ENCODE results near the gene CFAP65.

CFAP65 gene

DNA sequence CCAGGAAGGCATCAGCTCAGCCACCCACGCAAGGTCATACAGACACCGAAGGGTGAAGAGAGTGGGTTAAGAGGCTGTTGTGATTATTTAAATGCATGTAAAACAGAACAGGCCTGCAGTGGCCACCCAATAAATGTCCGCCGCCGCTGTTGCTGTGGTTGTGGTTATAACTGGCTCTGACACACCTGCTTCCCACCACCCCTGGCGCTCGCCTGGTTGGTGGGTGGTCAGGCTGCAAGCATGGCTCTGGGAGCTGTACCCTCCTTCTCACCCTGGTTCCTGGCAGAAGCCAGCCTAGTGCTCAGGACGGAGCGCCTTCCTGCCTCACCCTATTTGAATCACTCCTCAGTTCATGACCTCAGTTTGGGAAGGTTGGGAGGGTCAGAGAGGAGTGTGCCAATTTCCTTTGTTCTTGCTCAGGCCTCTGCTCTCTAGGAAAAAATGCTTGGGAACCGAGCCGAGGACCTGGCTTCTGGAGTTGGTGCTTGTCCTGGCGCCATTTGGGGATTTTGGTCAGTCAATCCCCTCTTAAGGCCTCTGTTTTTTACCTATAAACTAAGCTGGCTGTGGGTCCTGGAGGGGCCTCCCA, 42.8 kb downstream of the CFAP65 start:
- Histone ChIP-seq H3K4me3 (ENCODE audit: low read length in 2 of 2) (no peak overlapping the region), H3K9me3 (ENCODE audit: control insufficient read depth in 2 of 2, low read length in 2 of 2) (no peaks in the 10 kb centered on the region), H3K36me3 (ENCODE audit: control insufficient read depth in 2 of 2, insufficient read depth in 2 of 2, low read length in 2 of 2) (no peaks in the 10 kb centered on the region), H3K9ac (ENCODE audit: low read length in 2 of 2) (no peak overlapping the region), H3K27me3 (ENCODE audit: control insufficient read depth in 1 of 2, insufficient read depth in 2 of 2, low read length in 2 of 2) (peaks cover 68 to 72% of the 10 kb centered on the region in 2 donors), H3K4me1 (ENCODE audit: control insufficient read depth, insufficient read depth, low read length) (peaks cover 34% of the 10 kb centered on the region), H3K27ac (ENCODE audit: low read length) (no peak overlapping the region)

DNA sequence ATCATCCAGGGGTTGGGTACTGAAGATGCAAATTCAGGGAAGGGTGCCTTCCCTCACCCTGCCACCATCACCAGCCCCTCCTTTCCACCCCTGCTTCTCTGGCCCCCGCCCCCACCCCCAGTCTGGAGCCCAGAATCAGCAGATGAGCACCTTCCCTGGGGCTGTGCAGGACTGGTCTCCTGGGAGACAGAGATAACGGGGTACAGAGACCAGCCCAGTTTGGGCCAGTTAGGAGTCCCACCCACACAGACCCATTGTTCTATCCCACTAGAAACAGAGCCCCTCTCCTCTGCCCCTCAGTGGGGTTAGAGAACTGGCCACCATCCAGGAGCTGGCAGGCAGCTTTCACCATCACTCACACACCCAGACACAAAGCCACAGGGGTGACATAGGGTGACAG, 43.6 kb downstream of the CFAP65 start:
- Histone ChIP-seq H3K4me3 (ENCODE audit: low read length in 2 of 2) (no peak overlapping the region), H3K4me1 (ENCODE audit: control insufficient read depth, insufficient read depth, low read length) (peaks cover 37% of the 10 kb centered on the region), H3K36me3 (ENCODE audit: control insufficient read depth in 2 of 2, insufficient read depth in 2 of 2, low read length in 2 of 2) (no peaks in the 10 kb centered on the region), H3K9me3 (ENCODE audit: control insufficient read depth in 2 of 2, low read length in 2 of 2) (no peaks in the 10 kb centered on the region), H3K9ac (ENCODE audit: low read length in 2 of 2) (no peak overlapping the region), H3K27me3 (ENCODE audit: control insufficient read depth in 1 of 2, insufficient read depth in 2 of 2, low read length in 2 of 2) (peaks cover 68 to 73% of the 10 kb centered on the region in 2 donors), H3K27ac (ENCODE audit: low read length) (no peak overlapping the region)

DNA sequence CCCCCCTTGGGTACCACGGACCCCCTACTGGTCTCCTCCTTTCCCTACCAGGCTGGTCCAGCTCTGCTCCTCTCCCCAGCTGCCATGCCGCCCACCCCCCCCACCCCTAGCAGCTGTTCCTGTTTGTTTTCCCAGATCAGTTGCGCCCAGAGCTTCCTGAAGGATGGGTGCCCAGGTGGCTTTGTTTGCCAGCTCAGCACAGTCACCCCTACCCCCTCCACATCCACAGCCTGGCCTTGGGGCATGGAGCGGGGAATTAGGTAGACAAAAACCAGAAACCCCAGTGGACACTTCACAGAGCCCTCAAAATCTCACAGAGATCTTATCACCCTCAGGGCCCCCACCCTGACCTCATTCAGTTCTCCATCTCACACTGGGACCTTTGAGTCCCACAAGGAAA, 44.4 kb downstream of the CFAP65 start:
- no peak overlapping the region for H3K27ac ChIP-seq (ENCODE audit: low read length)
- peaks cover 30% of the 10 kb centered on the region for H3K4me1 ChIP-seq (ENCODE audit: control insufficient read depth, insufficient read depth, low read length)
- no peaks in the 10 kb centered on the region for H3K36me3 ChIP-seq (ENCODE audit: control insufficient read depth in 2 of 2, insufficient read depth in 2 of 2, low read length in 2 of 2)
- no peak overlapping the region for H3K4me3 ChIP-seq (ENCODE audit: low read length in 2 of 2)
- peaks cover 68 to 73% of the 10 kb centered on the region in 2 donors for H3K27me3 ChIP-seq (ENCODE audit: control insufficient read depth in 1 of 2, insufficient read depth in 2 of 2, low read length in 2 of 2)
- H3K9ac ChIP-seq (ENCODE audit: low read length in 2 of 2), result no peak overlapping the region
- no peaks in the 10 kb centered on the region for H3K9me3 ChIP-seq (ENCODE audit: control insufficient read depth in 2 of 2, low read length in 2 of 2)

DNA sequence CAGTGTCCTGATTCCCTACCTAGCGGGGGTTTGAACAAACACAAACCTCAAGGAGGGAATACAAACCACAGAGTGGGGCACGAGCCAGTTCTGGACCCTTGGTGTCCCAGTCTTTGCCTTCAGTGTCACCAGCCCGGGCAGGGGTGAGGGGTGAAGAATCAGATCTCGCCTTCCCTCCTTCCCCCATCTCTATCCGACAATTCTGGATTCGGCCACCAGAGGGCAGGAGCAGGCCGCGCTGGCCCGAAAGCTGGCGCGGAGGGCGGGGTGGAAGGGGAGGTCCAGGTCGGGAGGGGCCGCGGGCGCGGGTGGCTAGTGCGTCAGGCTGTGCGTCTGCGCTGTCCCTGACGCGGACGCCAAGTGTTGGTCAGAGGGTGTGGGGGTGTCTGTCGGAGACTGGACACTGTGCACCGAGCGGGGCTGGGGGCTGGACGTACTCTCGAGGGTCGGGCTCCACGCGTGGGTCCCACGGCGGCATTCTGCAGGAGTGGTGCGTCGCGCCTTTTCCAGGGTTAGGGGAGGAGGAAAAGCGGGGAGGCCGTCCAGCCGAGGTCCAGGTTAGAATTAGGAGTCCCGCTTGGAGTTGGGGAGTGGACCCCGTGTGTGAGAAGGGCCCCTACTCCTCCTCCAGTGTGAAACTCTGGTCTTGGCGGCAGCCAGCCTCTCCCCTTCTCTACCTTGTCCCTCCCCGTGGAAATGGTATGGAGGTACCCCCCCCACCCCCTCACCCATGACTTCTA, 45.2 kb downstream of the CFAP65 start:
- H3K4me3 ChIP-seq (ENCODE audit: low read length in 2 of 2), result peak overlapping the region; percentile 65 to 69
- peak overlapping the region in 1 of 2 donors; percentile 21 for H3K9ac ChIP-seq (ENCODE audit: low read length in 2 of 2)
- H3K27ac ChIP-seq (ENCODE audit: low read length), result no peak overlapping the region
- no peaks in the 10 kb centered on the region for H3K9me3 ChIP-seq (ENCODE audit: control insufficient read depth in 2 of 2, low read length in 2 of 2)
- no peaks in the 10 kb centered on the region for H3K36me3 ChIP-seq (ENCODE audit: control insufficient read depth in 2 of 2, insufficient read depth in 2 of 2, low read length in 2 of 2)
- H3K27me3 ChIP-seq (ENCODE audit: control insufficient read depth in 1 of 2, insufficient read depth in 2 of 2, low read length in 2 of 2), result peaks cover 68 to 75% of the 10 kb centered on the region in 2 donors
- H3K4me1 ChIP-seq (ENCODE audit: control insufficient read depth, insufficient read depth, low read length), result peaks cover 24% of the 10 kb centered on the region

DNA sequence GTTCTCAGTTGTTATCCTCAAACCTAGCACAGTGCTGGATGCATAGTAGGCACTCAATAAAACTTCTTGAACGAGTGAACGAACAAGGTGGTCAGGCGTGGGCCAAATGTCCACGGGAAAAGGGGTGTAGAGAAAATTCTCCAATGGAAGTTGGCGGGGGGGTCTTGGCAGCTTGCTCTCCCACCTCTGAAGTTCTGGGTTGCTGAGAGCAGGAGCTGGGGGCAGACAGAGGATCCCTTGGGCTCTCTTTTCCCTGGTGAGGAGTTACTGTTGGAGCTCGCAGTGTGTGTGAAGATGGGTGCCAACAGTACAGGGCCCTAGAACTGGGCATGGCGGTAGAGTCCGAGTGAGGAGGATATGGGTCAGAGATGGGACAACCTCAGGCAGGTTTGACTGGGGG, 45.8 kb downstream of the CFAP65 start:
- Histone ChIP-seq H3K36me3 (ENCODE audit: control insufficient read depth in 2 of 2, insufficient read depth in 2 of 2, low read length in 2 of 2) (no peaks in the 10 kb centered on the region), H3K9me3 (ENCODE audit: control insufficient read depth in 2 of 2, low read length in 2 of 2) (no peaks in the 10 kb centered on the region), H3K27me3 (ENCODE audit: control insufficient read depth in 1 of 2, insufficient read depth in 2 of 2, low read length in 2 of 2) (peaks cover 68 to 75% of the 10 kb centered on the region in 2 donors), H3K4me3 (ENCODE audit: low read length in 2 of 2) (peak overlapping the region; percentile 65 to 69), H3K4me1 (ENCODE audit: control insufficient read depth, insufficient read depth, low read length) (peaks cover 24% of the 10 kb centered on the region), H3K27ac (ENCODE audit: low read length) (no peak overlapping the region), H3K9ac (ENCODE audit: low read length in 2 of 2) (no peak overlapping the region)

DNA sequence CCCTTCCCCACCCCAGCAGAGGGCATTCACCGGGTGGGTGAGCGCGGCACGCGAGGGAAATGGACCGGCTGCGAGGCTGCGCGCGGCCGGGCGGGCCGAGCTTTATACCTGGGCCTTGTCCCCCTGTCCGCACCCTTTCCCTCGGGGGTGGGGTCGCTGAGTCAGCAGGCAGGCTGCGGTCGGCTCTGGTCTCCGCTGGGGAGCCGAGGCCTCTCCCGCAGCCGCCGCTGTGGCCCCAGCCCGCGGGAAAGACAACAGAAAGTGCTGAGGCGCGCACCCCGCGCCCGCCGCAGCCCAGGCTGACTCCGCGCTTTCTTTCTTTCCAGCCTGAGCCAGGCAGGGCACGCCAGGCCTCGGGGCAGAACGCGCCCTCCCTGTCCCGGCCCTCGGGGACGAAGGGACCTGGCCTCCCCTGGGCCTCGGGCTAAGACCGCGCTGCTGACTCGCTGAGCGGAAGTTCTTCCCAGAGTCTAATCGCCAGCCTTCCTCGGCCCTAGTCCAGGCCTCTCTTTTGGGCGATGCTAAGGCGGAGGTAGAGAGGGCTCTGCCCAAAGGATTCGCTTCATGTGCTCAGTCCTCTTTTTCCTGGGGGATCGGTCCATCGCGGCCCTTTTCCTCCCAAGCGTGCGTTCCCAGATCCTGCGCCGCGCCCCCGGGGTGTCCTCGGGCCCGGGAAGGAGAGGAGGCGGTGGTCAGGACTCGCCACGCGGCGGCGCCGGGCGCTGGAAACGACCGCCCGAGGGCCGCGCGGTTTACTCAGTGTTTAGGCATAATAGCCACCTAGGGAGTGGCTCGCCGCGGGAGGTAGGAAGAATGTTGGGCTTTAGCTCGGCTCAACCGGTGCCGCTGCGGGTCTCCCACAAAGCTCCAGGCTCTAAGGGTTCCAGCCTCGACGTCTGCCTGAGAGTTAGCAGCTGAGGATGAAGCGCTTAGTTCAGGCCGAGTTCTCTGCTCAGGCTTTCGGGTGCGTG, 47.7 kb downstream of the CFAP65 start, which contains the start of gene CRYBA2:
Gene CRYBA2 (minus strand): TSS at position 78 of the 971 bp plus-strand sequence. CDS start 246 bp downstream, outside the sequence.
- Histone ChIP-seq H3K27ac (ENCODE audit: low read length) (no peak within 1 kb of the TSS), H3K9me3 (ENCODE audit: control insufficient read depth in 2 of 2, low read length in 2 of 2) (no peaks in the 10 kb centered on the region), H3K27me3 (ENCODE audit: control insufficient read depth in 1 of 2, insufficient read depth in 2 of 2, low read length in 2 of 2) (peaks cover 77 to 78% of the 10 kb centered on the region in 2 donors), H3K36me3 (ENCODE audit: control insufficient read depth in 2 of 2, insufficient read depth in 2 of 2, low read length in 2 of 2) (no peaks in the 10 kb centered on the region), H3K9ac (ENCODE audit: low read length in 2 of 2) (peak within 1 kb of the TSS in 1 of 2 donors; percentile 9), H3K4me1 (ENCODE audit: control insufficient read depth, insufficient read depth, low read length) (peaks cover 24% of the 10 kb centered on the region), H3K4me3 (ENCODE audit: low read length in 2 of 2) (peak within 1 kb of the TSS; percentile 40 to 69)

DNA sequence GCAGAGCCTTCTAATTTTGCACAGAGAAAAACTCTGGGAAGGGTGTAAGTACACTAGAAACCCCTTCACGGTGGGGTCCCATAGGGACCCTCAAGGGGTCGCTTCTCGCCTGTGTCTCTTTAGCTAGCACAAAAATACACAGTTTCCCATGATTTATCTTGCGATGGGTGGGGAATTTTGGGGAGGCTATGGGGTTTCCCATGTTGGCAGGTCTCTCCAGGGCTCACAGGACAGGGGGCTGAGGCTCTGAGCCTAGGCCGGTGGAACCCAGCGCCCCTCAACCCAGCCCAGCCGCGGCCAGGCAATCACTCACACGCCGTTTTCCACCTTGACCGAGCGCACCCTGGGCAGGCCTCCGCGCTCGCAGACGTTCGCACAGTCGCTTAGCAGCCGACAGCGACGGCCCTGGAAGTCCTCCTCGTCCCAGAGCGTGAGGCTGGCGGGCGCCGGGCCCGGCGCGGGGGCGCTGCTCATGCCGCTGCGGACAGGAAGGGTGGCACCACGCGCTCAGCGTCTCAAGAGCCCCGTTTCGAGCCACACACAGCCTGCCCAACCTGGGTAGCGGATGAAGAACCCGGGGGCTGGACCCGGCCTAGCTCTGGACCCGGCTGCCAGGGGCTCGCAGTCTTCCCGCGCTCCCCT, 48.5 kb downstream of the CFAP65 start:
- no peaks in the 10 kb centered on the region for H3K36me3 ChIP-seq (ENCODE audit: control insufficient read depth in 2 of 2, insufficient read depth in 2 of 2, low read length in 2 of 2)
- no peak overlapping the region for H3K9ac ChIP-seq (ENCODE audit: low read length in 2 of 2)
- peaks cover 24% of the 10 kb centered on the region for H3K4me1 ChIP-seq (ENCODE audit: control insufficient read depth, insufficient read depth, low read length)
- H3K4me3 ChIP-seq (ENCODE audit: low read length in 2 of 2), result peak overlapping the region; percentile 40 to 69
- H3K9me3 ChIP-seq (ENCODE audit: control insufficient read depth in 2 of 2, low read length in 2 of 2), result no peaks in the 10 kb centered on the region
- no peak overlapping the region for H3K27ac ChIP-seq (ENCODE audit: low read length)
- peaks cover 82 to 84% of the 10 kb centered on the region in 2 donors for H3K27me3 ChIP-seq (ENCODE audit: control insufficient read depth in 1 of 2, insufficient read depth in 2 of 2, low read length in 2 of 2)

DNA sequence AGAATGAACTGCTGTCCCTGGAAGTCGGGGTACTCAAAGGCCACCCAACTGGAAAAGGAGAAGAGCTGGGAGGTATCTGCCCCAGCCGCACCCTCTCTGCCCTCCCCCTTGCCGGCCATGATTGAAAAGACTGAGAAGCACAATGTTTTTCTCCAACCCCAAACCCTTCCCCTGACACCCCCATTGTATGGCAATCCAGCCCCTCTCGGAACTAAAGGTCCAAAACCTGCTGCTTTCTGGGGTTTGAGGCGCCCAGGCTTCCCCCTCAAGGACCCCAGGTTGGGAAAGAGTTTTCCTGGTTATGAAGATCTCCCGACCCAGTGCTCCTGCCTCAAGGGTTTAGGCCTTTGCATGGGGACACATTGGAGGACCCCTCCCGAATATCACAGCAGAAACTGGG, 49.1 kb downstream of the CFAP65 start:
- no peak overlapping the region for H3K27ac ChIP-seq (ENCODE audit: low read length)
- H3K9me3 ChIP-seq (ENCODE audit: control insufficient read depth in 2 of 2, low read length in 2 of 2), result no peaks in the 10 kb centered on the region
- no peaks in the 10 kb centered on the region for H3K36me3 ChIP-seq (ENCODE audit: control insufficient read depth in 2 of 2, insufficient read depth in 2 of 2, low read length in 2 of 2)
- no peak overlapping the region for H3K9ac ChIP-seq (ENCODE audit: low read length in 2 of 2)
- H3K4me1 ChIP-seq (ENCODE audit: control insufficient read depth, insufficient read depth, low read length), result peaks cover 24% of the 10 kb centered on the region
- H3K27me3 ChIP-seq (ENCODE audit: control insufficient read depth in 1 of 2, insufficient read depth in 2 of 2, low read length in 2 of 2), result peaks cover 86 to 89% of the 10 kb centered on the region in 2 donors
- no peak overlapping the region for H3K4me3 ChIP-seq (ENCODE audit: low read length in 2 of 2)

DNA sequence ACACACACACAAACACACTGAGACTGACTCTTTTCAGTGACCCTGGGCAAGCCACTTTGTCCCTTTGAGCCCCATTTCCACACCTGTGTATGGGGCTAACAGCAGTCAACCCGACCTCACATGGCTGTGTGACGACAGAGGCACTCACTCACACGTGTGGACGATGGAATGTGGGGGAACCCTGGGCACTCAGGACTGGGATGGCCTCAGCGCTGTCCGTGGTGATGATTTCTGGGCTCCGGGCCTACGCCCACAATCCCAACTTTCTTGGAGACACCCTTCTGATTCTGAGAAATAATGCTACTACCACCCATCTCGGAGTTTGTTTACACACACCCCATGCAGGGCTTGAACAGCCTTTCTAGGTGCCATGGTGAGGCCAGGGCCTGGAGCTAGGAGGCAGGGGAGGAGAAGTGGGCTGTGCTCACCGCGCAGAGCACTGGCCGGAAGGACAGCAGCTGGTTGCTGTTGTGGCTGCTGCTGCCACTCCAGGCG, 49.6 kb downstream of the CFAP65 start:
- Histone ChIP-seq H3K4me3 (ENCODE audit: low read length in 2 of 2) (no peak overlapping the region), H3K27me3 (ENCODE audit: control insufficient read depth in 1 of 2, insufficient read depth in 2 of 2, low read length in 2 of 2) (peaks cover 89 to 93% of the 10 kb centered on the region in 2 donors), H3K9ac (ENCODE audit: low read length in 2 of 2) (no peak overlapping the region), H3K36me3 (ENCODE audit: control insufficient read depth in 2 of 2, insufficient read depth in 2 of 2, low read length in 2 of 2) (no peaks in the 10 kb centered on the region), H3K9me3 (ENCODE audit: control insufficient read depth in 2 of 2, low read length in 2 of 2) (no peaks in the 10 kb centered on the region), H3K27ac (ENCODE audit: low read length) (no peak overlapping the region), H3K4me1 (ENCODE audit: control insufficient read depth, insufficient read depth, low read length) (peaks cover 24% of the 10 kb centered on the region)

DNA sequence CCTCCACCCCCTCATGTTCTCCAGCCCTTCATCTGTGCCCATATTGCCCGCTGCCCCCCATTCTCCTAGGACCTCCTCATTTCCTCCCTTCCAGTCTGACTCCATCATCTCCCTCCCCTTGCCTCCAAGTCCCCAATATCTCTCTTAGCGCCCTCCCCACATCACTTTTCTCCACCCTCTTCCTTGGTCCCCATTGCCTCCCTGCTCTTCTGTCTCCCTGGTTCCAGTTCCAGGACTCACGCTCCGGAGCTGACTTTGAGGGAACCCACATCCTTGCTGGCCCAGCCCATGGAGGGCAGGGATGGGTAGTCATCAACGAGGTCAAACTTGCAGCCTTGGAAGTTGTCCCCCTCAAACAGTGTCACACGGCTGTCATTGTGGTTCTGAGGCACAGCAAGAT, 50.7 kb downstream of the CFAP65 start:
- H3K4me1 ChIP-seq (ENCODE audit: control insufficient read depth, insufficient read depth, low read length), result peaks cover 18% of the 10 kb centered on the region
- no peaks in the 10 kb centered on the region for H3K36me3 ChIP-seq (ENCODE audit: control insufficient read depth in 2 of 2, insufficient read depth in 2 of 2, low read length in 2 of 2)
- peaks cover 93 to 94% of the 10 kb centered on the region in 2 donors for H3K27me3 ChIP-seq (ENCODE audit: control insufficient read depth in 1 of 2, insufficient read depth in 2 of 2, low read length in 2 of 2)
- no peak overlapping the region for H3K9ac ChIP-seq (ENCODE audit: low read length in 2 of 2)
- no peaks in the 10 kb centered on the region for H3K9me3 ChIP-seq (ENCODE audit: control insufficient read depth in 2 of 2, low read length in 2 of 2)
- H3K27ac ChIP-seq (ENCODE audit: low read length), result no peak overlapping the region
- no peak overlapping the region for H3K4me3 ChIP-seq (ENCODE audit: low read length in 2 of 2)
